Measurements from ENCODE around the gene HNRNPR. TPM values are rescaled to one million over a fixed set of nuclear protein-coding genes. Genes with fewer than 3 reads are reported as not detected.

The HNRNPR gene
- total and polyA plus RNA-seq, 9 of the 15 experiments (the other 6 are each of a cell fraction or from before 2014, with no cell fraction given): 80.9 to 372 (median 301) TPM

DNA sequence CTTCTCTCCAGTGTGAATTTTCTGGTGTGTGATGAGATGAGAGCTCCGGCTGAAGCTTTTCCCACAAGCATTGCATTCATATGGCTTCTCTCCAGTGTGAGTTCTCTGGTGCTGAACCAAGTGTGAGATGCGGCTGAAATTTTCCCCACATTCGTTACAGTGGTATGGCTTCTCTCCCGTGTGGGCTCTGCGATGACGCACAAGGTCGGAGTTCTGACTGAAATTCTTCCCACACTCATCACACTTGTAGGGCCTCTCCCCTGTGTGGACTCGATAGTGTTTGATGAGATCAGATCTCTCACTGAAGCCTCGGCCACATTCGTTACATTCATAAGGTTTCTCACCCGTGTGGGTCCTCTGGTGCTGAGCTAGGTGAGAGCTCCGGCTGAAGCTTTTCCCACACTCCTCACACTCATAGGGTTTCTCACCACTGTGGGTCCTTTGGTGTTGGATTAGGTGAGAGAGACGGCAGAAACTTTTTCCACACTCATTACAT lies 18.2 kb upstream of the HNRNPR start (continued):
- TF ChIP-seq, protein P1, sequence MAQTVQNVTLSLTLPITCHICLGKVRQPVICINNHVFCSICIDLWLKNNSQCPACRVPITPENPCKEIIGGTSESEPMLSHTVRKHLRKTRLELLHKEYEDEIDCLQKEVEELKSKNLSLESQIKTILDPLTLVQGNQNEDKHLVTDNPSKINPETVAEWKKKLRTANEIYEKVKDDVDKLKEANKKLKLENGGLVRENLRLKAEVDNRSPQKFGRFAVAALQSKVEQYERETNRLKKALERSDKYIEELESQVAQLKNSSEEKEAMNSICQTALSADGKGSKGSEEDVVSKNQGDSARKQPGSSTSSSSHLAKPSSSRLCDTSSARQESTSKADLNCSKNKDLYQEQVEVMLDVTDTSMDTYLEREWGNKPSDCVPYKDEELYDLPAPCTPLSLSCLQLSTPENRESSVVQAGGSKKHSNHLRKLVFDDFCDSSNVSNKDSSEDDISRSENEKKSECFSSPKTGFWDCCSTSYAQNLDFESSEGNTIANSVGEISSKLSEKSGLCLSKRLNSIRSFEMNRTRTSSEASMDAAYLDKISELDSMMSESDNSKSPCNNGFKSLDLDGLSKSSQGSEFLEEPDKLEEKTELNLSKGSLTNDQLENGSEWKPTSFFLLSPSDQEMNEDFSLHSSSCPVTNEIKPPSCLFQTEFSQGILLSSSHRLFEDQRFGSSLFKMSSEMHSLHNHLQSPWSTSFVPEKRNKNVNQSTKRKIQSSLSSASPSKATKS (CRISPR knock-in tag; IDR thresholded peaks at IDR 0.05): no peak
- no peak for TF ChIP-seq NRF1 (conservative IDR thresholded peaks at IDR 0.05 in 1 of 2, IDR thresholded peaks at IDR 0.05 in 1 of 2)
- TF ChIP-seq ZSCAN32 (CRISPR knock-in tag; IDR thresholded peaks at IDR 0.05): 0 out of 2 replicates have a peak, but pooled peaks have one; percentile 14
- TF ChIP-seq KHSRP (IDR thresholded peaks at IDR 0.05): no peak
- TF ChIP-seq HNRNPH1 (optimal IDR thresholded peaks at IDR 0.05; ENCODE audit: low read depth, low read length): no peak
- peak; percentile 100 for TF ChIP-seq TRIM28 (IDR thresholded peaks at IDR 0.05)
- no peak for TF ChIP-seq NONO (IDR thresholded peaks at IDR 0.05; ENCODE audit: low read depth in 2 of 2, low read length in 1 of 2)
- no peak for TF ChIP-seq ZNF785 (CRISPR knock-in tag; IDR thresholded peaks at IDR 0.05)
- TF ChIP-seq TCF15 (CRISPR knock-in tag; IDR thresholded peaks at IDR 0.05): 0 out of 2 replicates have a peak, but pooled peaks have one; percentile 68
- no peak for TF ChIP-seq FOSL1 (tag; conservative IDR thresholded peaks at IDR 0.05)
- no peak for TF ChIP-seq CBFB (CRISPR knock-in tag; IDR thresholded peaks at IDR 0.05)
- 0 out of 2 replicates have a peak, but pooled peaks have one; percentile 26 for TF ChIP-seq CHAMP1 (IDR thresholded peaks at IDR 0.05)
- TF ChIP-seq, protein P2, sequence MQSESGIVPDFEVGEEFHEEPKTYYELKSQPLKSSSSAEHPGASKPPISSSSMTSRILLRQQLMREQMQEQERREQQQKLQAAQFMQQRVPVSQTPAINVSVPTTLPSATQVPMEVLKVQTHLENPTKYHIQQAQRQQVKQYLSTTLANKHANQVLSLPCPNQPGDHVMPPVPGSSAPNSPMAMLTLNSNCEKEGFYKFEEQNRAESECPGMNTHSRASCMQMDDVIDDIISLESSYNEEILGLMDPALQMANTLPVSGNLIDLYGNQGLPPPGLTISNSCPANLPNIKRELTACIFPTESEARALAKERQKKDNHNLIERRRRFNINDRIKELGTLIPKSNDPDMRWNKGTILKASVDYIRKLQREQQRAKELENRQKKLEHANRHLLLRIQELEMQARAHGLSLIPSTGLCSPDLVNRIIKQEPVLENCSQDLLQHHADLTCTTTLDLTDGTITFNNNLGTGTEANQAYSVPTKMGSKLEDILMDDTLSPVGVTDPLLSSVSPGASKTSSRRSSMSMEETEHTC (IDR thresholded peaks at IDR 0.05): no peak
- TF ChIP-seq, protein P3, sequence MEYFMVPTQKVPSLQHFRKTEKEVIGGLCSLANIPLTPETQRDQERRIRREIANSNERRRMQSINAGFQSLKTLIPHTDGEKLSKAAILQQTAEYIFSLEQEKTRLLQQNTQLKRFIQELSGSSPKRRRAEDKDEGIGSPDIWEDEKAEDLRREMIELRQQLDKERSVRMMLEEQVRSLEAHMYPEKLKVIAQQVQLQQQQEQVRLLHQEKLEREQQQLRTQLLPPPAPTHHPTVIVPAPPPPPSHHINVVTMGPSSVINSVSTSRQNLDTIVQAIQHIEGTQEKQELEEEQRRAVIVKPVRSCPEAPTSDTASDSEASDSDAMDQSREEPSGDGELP (CRISPR knock-in tag; IDR thresholded peaks at IDR 0.05; ENCODE audit: borderline replicate concordance): no peak
- TF ChIP-seq SMARCE1 (IDR thresholded peaks at IDR 0.05): no peak
- TF ChIP-seq TBP (optimal IDR thresholded peaks at IDR 0.05; ENCODE audit: low read depth, low read length): no peak
- no peak for TF ChIP-seq YBX1 (IDR thresholded peaks at IDR 0.05)
- TF ChIP-seq NCOR1 (IDR thresholded peaks at IDR 0.05): no peak
- TF ChIP-seq SMAD1 (IDR thresholded peaks at IDR 0.05; ENCODE audit: low read depth, low read length, partially characterized antibody): no peak
- no peak for TF ChIP-seq NCOA1 (IDR thresholded peaks at IDR 0.05; ENCODE audit: low read depth)
- TF ChIP-seq FOXJ3 (CRISPR knock-in tag; IDR thresholded peaks at IDR 0.05): no peak
- no peak for TF ChIP-seq ZNF12 (CRISPR knock-in tag; IDR thresholded peaks at IDR 0.05)
- TF ChIP-seq ZNF584 (CRISPR knock-in tag; IDR thresholded peaks at IDR 0.05; ENCODE audit: low read depth): 0 out of 2 replicates have a peak, but pooled peaks have one; percentile 29

All from K562 (cell line).